OCI-LY7 (cell line): ENCODE results near the gene MLLT10.

Experiments used
- EZH2phosphoT487 ChIP-seq: fragments of 200-600 bp; sonication (generic); IDR thresholded peaks from 2 replicates; pipeline ENCODE4 v1.6.1; 2018; ENCODE audit warnings: low read depth, borderline replicate concordance, mild to moderate bottlenecking, mixed run types, antibody characterized with exemption, low read length, moderate library complexity, mixed read lengths
- TF ChIP-seq, protein P1 (sequence below): fragments of 200-600 bp; sonication (generic); conservative IDR thresholded peaks from 2 replicates; pipeline ENCODE4 v1.5.1; 2014; ENCODE audit warnings: mild to moderate bottlenecking, antibody characterized with exemption, low read length, moderate library complexity, mixed read lengths

DNA sequence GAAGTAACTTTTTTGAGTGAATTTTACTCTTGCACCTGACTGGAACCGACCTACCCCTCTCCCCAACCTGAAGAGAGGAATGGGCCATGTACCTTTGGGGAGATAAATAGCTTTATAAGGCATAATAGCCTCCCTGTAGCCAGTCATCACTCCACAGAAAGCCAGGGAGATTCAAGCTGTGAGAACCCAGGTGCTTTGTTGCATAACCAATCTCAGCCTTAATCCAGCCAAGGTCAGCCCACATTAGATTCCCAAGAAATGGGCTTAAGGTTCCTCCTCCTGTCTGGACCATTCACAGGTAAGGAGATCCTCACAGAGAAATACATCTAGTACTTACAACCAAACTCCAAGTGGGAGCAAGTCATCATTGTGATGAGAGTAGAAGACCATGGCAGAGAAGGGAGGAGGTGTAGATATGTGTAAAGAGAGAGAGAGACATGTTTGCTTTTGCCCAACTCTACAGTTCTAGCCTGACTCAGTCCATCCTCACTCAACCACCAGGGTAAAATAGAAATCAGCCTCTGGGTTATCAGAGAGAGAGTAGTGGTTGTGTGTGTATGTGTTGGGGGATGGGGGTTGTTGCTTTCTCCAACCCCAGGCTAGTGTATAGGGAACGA is 32.2 kb upstream of the MLLT10 start:
- TF ChIP-seq, protein P1, sequence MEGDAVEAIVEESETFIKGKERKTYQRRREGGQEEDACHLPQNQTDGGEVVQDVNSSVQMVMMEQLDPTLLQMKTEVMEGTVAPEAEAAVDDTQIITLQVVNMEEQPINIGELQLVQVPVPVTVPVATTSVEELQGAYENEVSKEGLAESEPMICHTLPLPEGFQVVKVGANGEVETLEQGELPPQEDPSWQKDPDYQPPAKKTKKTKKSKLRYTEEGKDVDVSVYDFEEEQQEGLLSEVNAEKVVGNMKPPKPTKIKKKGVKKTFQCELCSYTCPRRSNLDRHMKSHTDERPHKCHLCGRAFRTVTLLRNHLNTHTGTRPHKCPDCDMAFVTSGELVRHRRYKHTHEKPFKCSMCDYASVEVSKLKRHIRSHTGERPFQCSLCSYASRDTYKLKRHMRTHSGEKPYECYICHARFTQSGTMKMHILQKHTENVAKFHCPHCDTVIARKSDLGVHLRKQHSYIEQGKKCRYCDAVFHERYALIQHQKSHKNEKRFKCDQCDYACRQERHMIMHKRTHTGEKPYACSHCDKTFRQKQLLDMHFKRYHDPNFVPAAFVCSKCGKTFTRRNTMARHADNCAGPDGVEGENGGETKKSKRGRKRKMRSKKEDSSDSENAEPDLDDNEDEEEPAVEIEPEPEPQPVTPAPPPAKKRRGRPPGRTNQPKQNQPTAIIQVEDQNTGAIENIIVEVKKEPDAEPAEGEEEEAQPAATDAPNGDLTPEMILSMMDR, result no peak
- TF ChIP-seq EZH2phosphoT487, result no peak
